Stimulated activated CD4-positive, alpha-beta T cell treated with anti-CD3 and anti-CD28 coated beads, Interleukin-12 subunit alpha, Interleukin-12 subunit beta, amount 100 ng/mL, for 4 hours (primary cell): Measurements from ENCODE around the gene CHD5.
"Not testable (repeated sequence)": the region's sequence is repeated elsewhere in the genome, so short reads cannot be mapped to it uniquely, and the experiment has no call there.

Source experiments
- DNase-seq: peaks from one replicate; pipeline ENCODE4 v3.0.0-alpha.2; 2020

The CHD5 gene

GRCh38 chr1:6080469-6080868, 99.7 kb downstream of the CHD5 start:
- no peak for DNase-seq

- DNase-seq = no peak
Measured at GRCh38 chr1:6077919-6078318, 102.2 kb downstream of the CHD5 start.

- no peak for DNase-seq
Measured at GRCh38 chr1:6077506-6077905, 102.6 kb downstream of the CHD5 start.

GRCh38 chr1:6077061-6077460, 103.1 kb downstream of the CHD5 start:
- not testable (repeated sequence) for DNase-seq

DNA sequence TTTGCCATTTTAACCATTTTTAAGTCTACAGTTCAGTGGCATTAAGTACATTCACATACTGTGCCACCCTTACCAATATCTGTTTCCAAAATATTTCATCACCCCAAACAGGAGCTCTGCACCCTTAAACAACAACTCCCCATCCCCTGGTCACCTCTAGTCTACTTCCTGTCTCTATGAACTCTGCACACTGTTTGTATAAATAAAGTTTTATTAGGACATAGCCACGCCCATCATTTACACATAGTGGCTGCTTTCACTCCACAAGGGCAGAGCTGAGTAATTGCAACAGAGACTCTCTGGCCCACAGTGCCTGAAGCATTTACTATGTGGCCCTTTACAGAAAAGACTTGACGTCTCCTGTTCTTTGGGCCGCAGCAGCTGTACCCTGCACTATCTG, 104.4 kb downstream of the CHD5 start:
- DNase-seq = no peak

DNA sequence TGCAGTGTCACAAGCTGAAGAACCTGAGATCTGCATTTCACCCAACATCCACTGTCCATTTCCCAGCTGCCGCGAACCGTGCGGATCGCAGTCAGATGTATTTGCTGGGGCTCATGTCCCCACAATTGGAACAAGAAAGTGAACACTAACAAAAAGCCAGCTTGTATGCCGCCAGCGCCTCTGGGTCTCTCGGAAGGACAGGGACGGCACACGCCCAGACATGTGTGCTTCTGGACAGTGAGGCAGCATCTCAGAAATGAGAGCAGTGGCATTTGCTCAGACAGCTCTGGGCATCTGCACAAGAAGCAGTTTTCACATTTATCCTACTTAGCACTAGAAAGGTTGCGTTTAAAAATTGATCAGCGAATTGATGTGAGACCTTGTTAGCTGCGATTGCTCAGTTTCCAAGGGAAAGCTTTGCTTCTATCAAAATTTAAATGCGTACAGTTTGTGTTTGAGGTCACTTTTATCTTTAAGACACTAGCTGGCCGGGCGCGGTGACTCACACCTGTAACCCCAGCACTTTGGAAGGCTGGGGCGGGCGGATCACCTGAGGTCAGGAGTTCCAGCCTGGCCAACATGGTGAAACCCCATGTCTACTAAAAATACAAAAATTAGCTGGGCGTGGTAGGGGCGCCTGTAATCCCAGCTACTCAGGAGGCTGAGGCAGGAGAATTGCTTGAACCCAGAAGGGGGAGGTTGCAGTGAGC, 105.8 kb downstream of the CHD5 start:
- no peak for DNase-seq

GRCh38 chr1:6073480-6074053, 106.6 kb downstream of the CHD5 start:
- no peak for DNase-seq

GRCh38 chr1:6072774-6073479, 107.2 kb downstream of the CHD5 start:
- no peak for DNase-seq

DNA sequence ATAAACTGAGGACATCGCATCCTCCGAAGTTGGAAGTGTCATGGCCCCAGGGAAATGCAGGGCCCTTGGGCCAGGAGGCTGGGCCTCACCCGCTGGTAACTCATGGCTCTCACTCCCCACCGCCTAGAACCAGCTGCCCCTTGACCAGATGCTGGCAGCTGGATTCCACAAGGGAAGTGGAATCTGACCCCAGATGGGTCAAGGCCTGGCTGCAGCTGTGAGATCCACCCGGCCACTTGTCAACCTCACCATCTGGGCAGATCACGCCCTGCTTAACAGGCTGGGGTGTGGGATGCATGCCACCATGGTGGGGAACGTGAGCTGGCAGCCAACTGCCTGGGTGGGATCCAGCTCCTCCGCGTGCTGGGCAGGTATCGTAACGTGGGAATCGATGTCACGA, 108.9 kb downstream of the CHD5 start:
- DNase-seq = no peak

GRCh38 chr1:6070450-6070974, 109.6 kb downstream of the CHD5 start:
- DNase-seq = no peak

- DNase-seq = no peak
Measured at GRCh38 chr1:6069573-6069972, 110.5 kb downstream of the CHD5 start.

- no peak for DNase-seq
Measured at GRCh38 chr1:6068932-6069331, 111.2 kb downstream of the CHD5 start.

DNA sequence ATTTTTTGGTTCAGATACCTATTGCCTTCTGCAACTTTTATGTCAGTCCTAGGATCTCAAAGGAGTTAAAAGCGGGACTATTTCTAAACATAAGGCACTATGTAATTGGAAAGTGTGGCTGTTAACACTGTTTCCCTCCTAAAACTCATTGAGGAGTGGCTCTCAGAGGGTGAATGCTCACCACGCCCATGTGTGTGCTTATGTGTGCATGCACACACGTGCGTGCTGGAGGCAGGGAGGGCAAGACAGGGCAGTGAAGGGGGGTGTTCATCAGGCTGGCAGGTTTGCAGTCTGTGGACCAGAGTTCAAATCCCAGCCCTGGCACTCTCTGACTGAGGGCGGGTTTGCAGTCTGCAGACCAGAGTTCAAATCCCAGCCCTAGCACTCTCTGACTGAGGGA, 112.0 kb downstream of the CHD5 start:
- DNase-seq = no peak

DNA sequence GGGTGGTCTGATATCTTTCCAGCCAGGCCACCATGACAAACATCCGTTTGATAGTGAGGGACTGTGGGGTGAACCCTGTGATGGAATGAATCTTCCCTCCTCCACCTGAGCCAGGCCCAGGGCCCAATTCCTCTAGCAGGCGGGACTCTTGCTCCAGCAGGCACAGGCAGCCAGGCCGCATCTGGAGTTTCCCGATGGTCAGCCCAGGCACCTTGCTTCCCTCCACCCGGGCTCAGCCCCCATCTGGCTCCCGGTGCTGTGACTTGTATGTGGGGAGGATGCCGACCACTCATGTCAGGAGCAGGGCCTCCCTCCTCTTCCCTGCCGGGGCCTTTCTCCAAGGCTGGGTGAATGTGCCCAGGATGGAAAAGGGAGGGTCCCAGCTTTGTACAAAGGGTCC, 113.4 kb downstream of the CHD5 start:
- DNase-seq = no peak

DNA sequence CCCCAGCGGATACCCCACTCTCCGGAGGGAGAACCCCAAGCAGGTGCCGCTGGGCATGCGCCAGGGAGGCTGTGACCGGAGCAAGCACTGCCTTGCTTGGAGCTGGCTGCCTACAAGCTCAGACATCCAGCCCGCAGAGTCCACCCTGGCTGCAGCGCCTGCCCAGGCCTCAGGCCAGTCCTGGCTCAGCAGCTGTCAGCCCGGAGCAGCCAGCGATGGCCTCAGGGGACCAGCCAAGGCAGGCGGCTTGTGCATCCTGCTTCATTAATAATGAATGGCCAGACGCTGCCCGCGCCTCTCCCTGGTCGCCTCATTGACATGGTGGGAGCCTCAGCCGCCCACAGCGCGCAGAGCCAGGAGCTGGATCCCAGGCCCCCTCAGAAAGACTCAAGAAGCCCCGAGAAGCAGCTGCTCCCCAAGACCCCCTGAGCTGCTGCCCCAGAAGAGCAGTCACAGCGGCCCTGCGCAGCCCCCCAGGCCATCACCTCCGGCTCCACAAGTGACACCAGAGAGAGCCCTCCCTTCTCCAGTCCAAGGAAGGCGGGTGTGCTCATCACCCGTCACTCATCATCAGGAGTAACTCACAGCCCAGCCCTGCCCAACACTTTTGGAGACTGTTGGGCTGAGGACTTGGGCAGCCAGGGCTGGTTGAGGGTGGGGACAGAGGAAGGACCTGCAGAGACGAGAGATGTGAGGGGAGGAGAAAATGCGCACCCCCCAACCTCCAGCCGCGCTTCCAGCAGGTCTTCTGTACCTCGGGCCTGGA, 114.8 kb downstream of the CHD5 start:
- no peak for DNase-seq

- not testable (repeated sequence) for DNase-seq
Measured at GRCh38 chr1:6063532-6064053, 116.5 kb downstream of the CHD5 start.

DNA sequence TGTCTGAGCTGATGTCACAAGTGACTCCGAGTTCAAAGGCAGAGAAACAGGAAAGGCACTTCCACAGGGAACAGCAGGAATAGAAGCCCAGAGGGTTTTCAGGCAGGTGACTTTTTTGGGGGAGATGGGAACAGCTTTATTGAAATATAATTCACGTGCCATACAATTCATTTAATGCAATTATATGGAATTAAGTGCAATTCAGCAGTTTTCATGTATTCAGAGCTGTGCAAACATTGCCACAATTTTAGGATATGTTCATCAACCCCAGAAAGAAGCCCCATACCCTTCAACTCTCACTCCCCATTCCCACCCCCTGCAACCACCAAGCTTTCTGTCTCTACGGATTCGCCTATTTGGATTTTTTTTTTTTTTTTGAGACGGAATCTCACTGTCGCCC, 117.5 kb downstream of the CHD5 start:
- no peak for DNase-seq

- DNase-seq = no peak
Measured at GRCh38 chr1:6059866-6060265, 120.3 kb downstream of the CHD5 start.

GRCh38 chr1:6057170-6057845, 122.8 kb downstream of the CHD5 start:
- DNase-seq = no peak

- DNase-seq = no peak
Measured at GRCh38 chr1:6056572-6056948, 123.6 kb downstream of the CHD5 start.

DNA sequence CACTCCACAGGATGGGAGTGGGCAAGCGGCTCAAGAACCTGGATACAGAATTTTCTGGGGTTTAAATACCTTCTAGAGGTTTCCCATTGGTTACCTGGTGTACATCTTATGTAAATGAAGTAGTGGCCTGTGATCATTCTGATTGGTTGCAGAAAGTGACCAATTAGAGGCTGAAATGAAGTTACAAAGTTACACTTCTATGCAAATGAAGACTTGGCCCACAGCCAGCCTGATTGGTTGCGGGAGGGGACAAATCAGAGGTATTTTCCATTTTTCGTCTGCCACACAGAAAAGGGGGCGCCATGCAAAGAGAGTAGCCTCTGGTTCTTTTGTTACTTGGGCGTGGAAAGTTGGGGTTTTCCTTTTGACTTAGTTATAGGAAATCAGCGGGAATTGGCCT, 125.5 kb downstream of the CHD5 start:
- DNase-seq = no peak

DNA sequence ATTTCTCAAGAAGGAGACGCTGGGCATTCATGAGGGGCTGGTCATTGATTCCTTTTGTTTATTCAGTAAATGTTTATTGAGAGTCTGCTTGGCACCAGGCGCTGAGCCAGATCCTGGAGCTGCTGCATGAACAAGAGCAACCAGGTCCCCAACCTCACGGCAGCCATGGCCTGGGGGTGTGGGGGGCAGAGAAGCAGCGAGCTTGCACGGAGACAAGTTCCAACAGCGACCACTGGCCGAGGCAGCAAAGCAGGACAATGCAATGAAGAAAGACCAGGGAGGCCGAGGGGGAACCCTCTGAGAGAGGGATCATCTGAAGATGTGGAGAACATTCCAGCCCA, 126.9 kb downstream of the CHD5 start:
- no peak for DNase-seq
